HEK293 (cell line): Measurements from ENCODE around the gene BBX.

Experiments
- CTCF ChIA-PET: fragments of 350-600 bp; formaldehyde crosslinking; extraction: SDS; loops from one replicate; lab custom pipeline; 2021; ENCODE audit warnings: antibody characterized with exemption; lab: Yijun Ruan, JAX
- POLR2A ChIA-PET: fragments of 300-600 bp; formaldehyde crosslinking; extraction: SDS; loops from one replicate; lab custom pipeline; 2020; ENCODE audit warnings: antibody characterized with exemption, inconsistent platforms; lab: Yijun Ruan, JAX
- H3K27ac ChIP-seq: fragments of 200-500 bp; sonication (Bioruptor generic); 2 replicates; pipeline ENCODE4 v1.5.1; 2014; ENCODE audit warnings: low read depth, low read length, control low read depth, inconsistent platforms; ENCODE audit errors: extremely low read depth
- H3K36me3 ChIP-seq, 2 experiments: fragments of 200-500 bp in 1 of 2; sonication (Bioruptor generic) in 1 of 2; 1 replicate in 1 of 2; 2 replicates in 1 of 2; pipeline ENCODE4 v1.5.1; 2014 to 2017; ENCODE audit warnings: inconsistent platforms in 2 of 2, low read length in 2 of 2; ENCODE audit not compliant: control insufficient read depth in 2 of 2, insufficient read depth in 1 of 2
- H3K4me1 ChIP-seq: fragments of 200-500 bp; sonication (Bioruptor generic); 2 replicates; pipeline ENCODE4 v1.5.1; 2014; ENCODE audit warnings: mild to moderate bottlenecking, low read length, inconsistent platforms; ENCODE audit not compliant: control insufficient read depth, insufficient read depth
- H3K4me3 ChIP-seq: 2 replicates; pipeline ENCODE4 v1.5.1; 2011; ENCODE audit warnings: low read depth, mild to moderate bottlenecking, control low read depth, low read length, moderate library complexity
- H3K9me3 ChIP-seq: fragments of 200-500 bp; sonication (Bioruptor generic); 2 replicates; pipeline ENCODE4 v1.5.1; 2014; ENCODE audit warnings: low read depth, low read length, inconsistent platforms; ENCODE audit not compliant: control insufficient read depth, insufficient read depth
- GLIS1 ChIP-seq: fragments of 450-650 bp; formaldehyde crosslinking; IDR thresholded peaks from 2 replicates; pipeline ENCODE4 v1.5.1; 2016; ENCODE audit warnings: missing biosample characterization, missing genetic modification characterization
- OSR2 ChIP-seq: fragments of 450-650 bp; formaldehyde crosslinking; IDR thresholded peaks from 2 replicates; pipeline ENCODE4 v1.5.1; 2016; ENCODE audit warnings: missing biosample characterization, missing genetic modification characterization
- PATZ1 ChIP-seq: fragments of 450-650 bp; formaldehyde crosslinking; IDR thresholded peaks from 2 replicates; pipeline ENCODE4 v1.5.1; 2016; ENCODE audit warnings: missing biosample characterization, missing genetic modification characterization
- PRDM1 ChIP-seq: fragments of 450-650 bp; formaldehyde crosslinking; IDR thresholded peaks from 2 replicates; pipeline ENCODE4; 2016; ENCODE audit warnings: missing biosample characterization, missing genetic modification characterization
- PRDM10 ChIP-seq: fragments of 450-650 bp; formaldehyde crosslinking; IDR thresholded peaks from 2 replicates; pipeline ENCODE4 v1.5.1; 2016; ENCODE audit warnings: missing biosample characterization, missing genetic modification characterization
- PRDM6 ChIP-seq: fragments of 450-650 bp; formaldehyde crosslinking; IDR thresholded peaks from 2 replicates; pipeline ENCODE4 v1.5.1; 2017; ENCODE audit warnings: missing biosample characterization, missing genetic modification characterization
- REST ChIP-seq: fragments of 450-650 bp; formaldehyde crosslinking; IDR thresholded peaks from 2 replicates; pipeline ENCODE4 v1.5.1; 2016; ENCODE audit warnings: missing biosample characterization, missing genetic modification characterization
- ZBTB21 ChIP-seq: fragments of 450-650 bp; formaldehyde crosslinking; IDR thresholded peaks from 2 replicates; pipeline ENCODE4 v1.5.1; 2017; ENCODE audit warnings: missing biosample characterization, missing genetic modification characterization
- ZBTB6 ChIP-seq: fragments of 450-650 bp; formaldehyde crosslinking; IDR thresholded peaks from 2 replicates; pipeline ENCODE4 v1.5.1; 2017; ENCODE audit warnings: missing biosample characterization, missing genetic modification characterization
- ZEB2 ChIP-seq: fragments of 450-650 bp; formaldehyde crosslinking; IDR thresholded peaks from 2 replicates; pipeline ENCODE4 v1.5.1; 2016; ENCODE audit warnings: missing biosample characterization, missing genetic modification characterization
- ZFHX2 ChIP-seq: fragments of 450-650 bp; formaldehyde crosslinking; conservative IDR thresholded peaks from 2 replicates; pipeline ENCODE4 v1.5.1; 2016; ENCODE audit warnings: missing biosample characterization, missing genetic modification characterization
- ZFP41 ChIP-seq: fragments of 450-650 bp; formaldehyde crosslinking; IDR thresholded peaks from 2 replicates; pipeline ENCODE4 v1.5.1; 2016; ENCODE audit warnings: missing biosample characterization, missing genetic modification characterization, borderline replicate concordance
- ZNF302 ChIP-seq: fragments of 450-650 bp; formaldehyde crosslinking; IDR thresholded peaks from 2 replicates; pipeline ENCODE4 v1.5.1; 2016; ENCODE audit warnings: missing biosample characterization, missing genetic modification characterization, low read depth
- ZNF341 ChIP-seq: fragments of 450-650 bp; formaldehyde crosslinking; IDR thresholded peaks from 2 replicates; pipeline ENCODE4; 2016; ENCODE audit warnings: low read depth, missing biosample characterization, missing genetic modification characterization
- ZNF391 ChIP-seq: fragments of 450-650 bp; formaldehyde crosslinking; IDR thresholded peaks from 2 replicates; pipeline ENCODE4 v1.5.1; 2016; ENCODE audit warnings: low read depth, missing biosample characterization, missing genetic modification characterization, borderline replicate concordance
- ZNF768 ChIP-seq: fragments of 450-650 bp; formaldehyde crosslinking; IDR thresholded peaks from 2 replicates; pipeline ENCODE4 v1.5.1; 2018; ENCODE audit warnings: missing biosample characterization, mild to moderate bottlenecking, missing genetic modification characterization
- ZNF837 ChIP-seq: fragments of 450-650 bp; formaldehyde crosslinking; IDR thresholded peaks from 2 replicates; pipeline ENCODE4 v1.5.1; 2016; ENCODE audit warnings: missing biosample characterization, missing genetic modification characterization
- ZSCAN5A ChIP-seq: fragments of 450-650 bp; formaldehyde crosslinking; IDR thresholded peaks from 2 replicates; pipeline ENCODE4 v1.5.1; 2016; ENCODE audit warnings: missing biosample characterization, missing genetic modification characterization

BBX gene

GRCh38 chr3:107598926-107599771 is 76.4 kb downstream of the BBX start (continued):
- no peak for TF ChIP-seq ZEB2 (tag by site-specific recombination)
- no peak for TF ChIP-seq ZNF391 (tag by site-specific recombination)
- TF ChIP-seq GLIS1 (tag by site-specific recombination) = no peak
- no peak for TF ChIP-seq ZNF341 (tag by site-specific recombination)
- TF ChIP-seq ZFHX2 (tag by site-specific recombination) = peak; percentile 49
- TF ChIP-seq ZNF768 (tag by site-specific recombination) = no peak
- TF ChIP-seq ZBTB6 (tag by site-specific recombination) = no peak
- TF ChIP-seq ZSCAN5A (tag by site-specific recombination) = no peak
- no peak for TF ChIP-seq OSR2 (tag by site-specific recombination)
- TF ChIP-seq PRDM10 (tag by site-specific recombination) = no peak
- TF ChIP-seq REST (tag by site-specific recombination) = no peak
- no peak for TF ChIP-seq ZNF302 (tag by site-specific recombination)
- peak; percentile 47; the same call in 1 of the 2 replicates for TF ChIP-seq PRDM1
- TF ChIP-seq, all 188 proteins: peak for 4

GRCh38 chr3:107599772-107600145 is 77.0 kb downstream of the BBX start:
- Histone ChIP-seq H3K4me3 (no peak overlapping the region), H3K36me3 (no peaks in the 10 kb centered on the region), H3K4me1 (peaks cover 6% of the 10 kb centered on the region; the same call in 1 of the 2 replicates), H3K9me3 (no peaks in the 10 kb centered on the region), H3K27ac (no peak overlapping the region)
- ChIA-PET CTCF (interaction anchor here (0.5 to 1.0 kb wide), 2 partner anchors 230 to 363 kb away, joined by 3 to 5 read pairs; no protein-coding TSS in a partner anchor), POLR2A (no interaction called here)
- TF ChIP-seq ZNF302 (tag by site-specific recombination) (no peak), ZFP41 (tag by site-specific recombination) (no peak), PATZ1 (no peak), PRDM6 (tag by site-specific recombination) (no peak), ZBTB21 (tag by site-specific recombination) (no peak), OSR2 (tag by site-specific recombination) (no peak), ZNF837 (tag by site-specific recombination) (no peak)
